Omental fat pad (tissue), 4 donors: ENCODE measurements around the gene ZBTB8A. TPM values are rescaled to one million over a fixed set of nuclear protein-coding genes. Genes with fewer than 3 reads are reported as not detected.

Experiments
- ATAC-seq: fragments of 150-250 bp; one replicate; pipeline ENCODE4 v1.9.1; 2016; ENCODE audit warnings: mild to moderate bottlenecking, moderate library complexity; ENCODE audit not compliant: low FRiP score
- DNase-seq: peaks from one replicate; pipeline ENCODE4 v3.0.0-alpha.2; 2019; ENCODE audit warnings: low spot score
- CTCF ChIP-seq, 3 donors: fragments of 450-650 bp; IDR thresholded peaks; one replicate each; pipeline ENCODE4 v1.5.1; 2016 to 2017; ENCODE audit warnings: antibody characterized with exemption in 3 of 3, mild to moderate bottlenecking in 3 of 3, moderate library complexity in 2 of 3
- total RNA-seq, 4 donors: library from RNA; depleted of rRNA; stranded (reverse); fragments of >200 nt; gene quantifications; one replicate each; pipeline ENCODE4 v1.1.0, GENCODE V29; 2016

Gene ZBTB8A
- total RNA-seq, 4 donors from 2014 or later = 5.4 to 10.9 (median 7.0) TPM

GRCh38 chr1:32592943-32593342 is 53.7 kb downstream of the ZBTB8A start:
- TF ChIP-seq CTCF (IDR thresholded peaks at IDR 0.05) = no peak
- no peak for ATAC-seq
- no peak for DNase-seq

DNA sequence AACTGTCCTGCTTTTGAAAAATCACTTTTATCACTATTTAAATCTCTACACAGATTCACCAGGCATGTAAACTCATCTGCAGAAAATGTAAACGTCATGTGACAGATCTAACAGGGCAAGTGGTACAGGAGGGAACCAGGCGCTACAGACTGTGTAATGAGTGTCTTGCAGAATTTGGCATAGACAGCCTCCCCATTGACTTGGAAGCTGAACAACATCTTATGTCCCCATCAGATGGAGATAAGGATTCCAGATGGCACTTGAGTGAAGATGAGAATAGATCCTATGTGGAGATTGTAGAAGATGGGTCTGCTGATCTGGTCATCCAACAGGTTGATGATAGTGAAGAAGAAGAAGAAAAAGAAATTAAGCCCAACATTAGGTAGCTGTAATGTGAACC is 60.8 kb downstream of the ZBTB8A start:
- no peak for DNase-seq
- no peak for ATAC-seq
- TF ChIP-seq CTCF (IDR thresholded peaks at IDR 0.05) = no peak

DNA sequence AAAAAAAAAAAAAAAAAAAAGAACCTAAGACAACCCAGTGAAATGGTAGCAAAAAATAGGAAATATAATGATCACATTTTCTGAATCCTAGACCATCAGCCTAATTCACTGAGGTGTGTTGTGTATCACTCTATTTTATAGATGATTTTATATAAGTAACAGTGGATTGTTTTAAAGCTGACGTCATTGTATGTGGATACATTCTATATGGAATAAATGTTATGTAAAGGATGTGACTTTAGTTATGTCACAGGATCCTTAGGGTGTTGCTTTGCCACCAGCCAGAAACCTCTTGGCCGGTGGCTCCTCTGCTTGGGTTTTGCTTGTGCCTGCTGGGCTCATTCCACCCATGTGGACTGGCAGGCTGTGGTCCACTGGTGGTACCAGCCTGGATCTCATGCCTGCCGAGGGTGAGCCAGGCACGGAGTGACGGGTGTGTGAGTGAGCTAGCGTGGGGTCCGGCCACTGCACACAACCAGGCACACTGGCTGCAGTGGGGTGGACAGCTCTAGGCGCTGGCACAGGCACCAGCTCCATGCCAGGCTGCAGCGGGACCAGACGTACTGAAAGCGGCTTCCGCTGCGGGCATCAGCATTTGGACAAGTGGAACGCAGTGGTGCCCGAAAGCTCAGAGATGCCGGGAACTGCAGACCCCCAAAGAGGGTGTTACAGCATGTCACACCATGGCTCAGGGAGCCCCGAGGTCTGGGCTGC is 66.6 kb downstream of the ZBTB8A start:
- TF ChIP-seq CTCF (IDR thresholded peaks at IDR 0.05) = no peak
- no peak for ATAC-seq

GRCh38 chr1:32606565-32607371 is 67.5 kb downstream of the ZBTB8A start:
- no peak for TF ChIP-seq CTCF (IDR thresholded peaks at IDR 0.05)
- DNase-seq = no peak
- ATAC-seq = no peak

More for the DNA sequence above, 66.6 kb downstream of the ZBTB8A start:
- DNase-seq = no peak

DNA sequence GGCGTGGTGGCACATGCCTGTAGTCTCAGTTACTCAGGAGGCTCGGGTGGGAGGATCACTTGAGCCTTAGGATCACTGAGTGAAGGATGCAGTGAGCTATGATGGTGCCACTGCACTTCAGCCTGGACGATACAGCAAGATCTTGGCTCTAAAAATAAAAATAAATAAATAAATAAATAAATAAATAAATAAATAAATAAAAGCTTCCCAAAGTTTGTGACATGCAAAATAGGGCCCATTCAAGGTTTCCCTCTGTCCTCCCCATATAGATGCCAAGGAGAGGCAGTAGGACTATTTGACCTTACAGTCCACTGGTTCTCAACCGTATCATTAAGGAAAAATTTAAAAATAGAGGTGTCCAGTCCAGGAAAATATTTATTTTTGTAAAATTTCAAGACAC is 70.0 kb downstream of the ZBTB8A start:
- no peak for TF ChIP-seq CTCF (IDR thresholded peaks at IDR 0.05)
- DNase-seq (no peak), ATAC-seq (no peak)

DNA sequence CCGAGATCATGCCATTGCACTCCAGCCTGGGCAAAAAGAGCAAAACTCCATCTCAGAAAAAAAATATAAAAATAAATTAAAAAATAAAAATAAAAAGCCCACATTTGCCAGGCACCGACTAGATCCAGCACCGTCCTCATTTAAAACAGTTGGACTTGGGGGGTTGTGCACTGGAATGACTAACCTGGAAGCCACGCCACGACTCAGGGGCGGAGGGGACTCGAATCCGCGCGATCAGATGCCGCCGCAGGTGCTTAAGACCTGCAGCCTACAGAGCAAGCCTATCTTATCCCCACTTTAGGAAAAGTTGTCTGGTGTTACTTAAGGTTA is 72.6 kb downstream of the ZBTB8A start:
- ATAC-seq (peak; percentile 78), DNase-seq (no peak)
- TF ChIP-seq CTCF (IDR thresholded peaks at IDR 0.05) = no peak
